HTR-8/SVneo (cell line): Measurements from ENCODE around the gene MRPL36.

Source experiments
- DNase-seq: peaks from one replicate; pipeline ENCODE4 v3.0.0; 2011; ENCODE audit warnings: low spot score, mixed read lengths; ENCODE audit not compliant: insufficient read length
- FAIRE-seq: peaks from 2 replicates; lab custom pipeline; 2011; peaks lifted over from hg19 to GRCh38; lab: Jason Lieb, UNC

The MRPL36 gene

GRCh38 chr5:1770443-1770802 lies 29.2 kb downstream of the MRPL36 start:
- FAIRE-seq (no peak), DNase-seq (no peak)

- FAIRE-seq (no peak), DNase-seq (no peak)
These were observed 29.7 kb downstream of the MRPL36 start for GRCh38 chr5:1769752-1770442.

GRCh38 chr5:1769017-1769640 lies 30.5 kb downstream of the MRPL36 start:
- DNase-seq: no peak
- no peak for FAIRE-seq

- FAIRE-seq: no peak
- no peak for DNase-seq
These were observed 31.2 kb downstream of the MRPL36 start for GRCh38 chr5:1768283-1769000.

GRCh38 chr5:1767524-1768282 lies 31.9 kb downstream of the MRPL36 start:
- DNase-seq (no peak), FAIRE-seq (no peak)

- FAIRE-seq (peak; percentile 74), DNase-seq (no peak)
These were observed 33.8 kb downstream of the MRPL36 start for GRCh38 chr5:1765880-1766235.

GRCh38 chr5:1765141-1765879 lies 34.3 kb downstream of the MRPL36 start:
- FAIRE-seq (peak; percentile 42), DNase-seq (no peak)

GRCh38 chr5:1764606-1764960 lies 35.1 kb downstream of the MRPL36 start:
- no peak for FAIRE-seq
- DNase-seq: no peak

GRCh38 chr5:1763960-1764605 lies 35.6 kb downstream of the MRPL36 start:
- FAIRE-seq (no peak), DNase-seq (no peak)

GRCh38 chr5:1763548-1763911 lies 36.1 kb downstream of the MRPL36 start:
- FAIRE-seq (peak; percentile 70), DNase-seq (peak; percentile 88)

GRCh38 chr5:1762883-1763547 lies 36.6 kb downstream of the MRPL36 start:
- DNase-seq: no peak
- FAIRE-seq: peak; percentile 42

GRCh38 chr5:1762121-1762882 lies 37.3 kb downstream of the MRPL36 start:
- no peak for FAIRE-seq
- no peak for DNase-seq

GRCh38 chr5:1761453-1761755 lies 38.2 kb downstream of the MRPL36 start:
- DNase-seq (no peak), FAIRE-seq (no peak)

GRCh38 chr5:1760656-1761452 lies 38.8 kb downstream of the MRPL36 start:
- DNase-seq: no peak
- FAIRE-seq: no peak

GRCh38 chr5:1760231-1760630 lies 39.4 kb downstream of the MRPL36 start:
- FAIRE-seq: no peak
- no peak for DNase-seq

- FAIRE-seq: no peak
- no peak for DNase-seq
These were observed 40.2 kb downstream of the MRPL36 start for GRCh38 chr5:1759378-1759970.

GRCh38 chr5:1758574-1758973 lies 41.1 kb downstream of the MRPL36 start:
- DNase-seq (no peak), FAIRE-seq (no peak)

- FAIRE-seq (no peak), DNase-seq (no peak)
These were observed 42.1 kb downstream of the MRPL36 start for GRCh38 chr5:1757511-1757910.
